IMR-90 (cell line): ENCODE measurements around the gene BRD1. TPM values are rescaled to one million over a fixed set of nuclear protein-coding genes. Genes with fewer than 3 reads are reported as not detected.

Source experiments
- ATAC-seq: fragments of 200-7000 bp; cut with Tn5 transposase; 2 replicates; pipeline ENCODE4 v1.9.1; 2020; ENCODE audit warnings: low read depth, mild to moderate bottlenecking, moderate library complexity
- BruUV-seq: library from RNA; stranded (reverse); fragments of 400-500 nt; replicated peaks from 2 replicates; lab custom pipeline; 2021; lab: Mats Ljungman, UMichigan
- CTCF ChIA-PET: fragments of 300-600 bp; formaldehyde crosslinking; extraction: SDS; loops from one replicate; lab custom pipeline; 2021; ENCODE audit warnings: antibody characterized with exemption; lab: Yijun Ruan, JAX
- POLR2A ChIA-PET: fragments of 300-600 bp; sonication (Branson Sonifier 250); formaldehyde crosslinking; loops from one replicate; lab custom pipeline; 2022; ENCODE audit warnings: antibody characterized with exemption; ENCODE audit not compliant: unreplicated experiment; lab: Charles Lee
- DNase-seq: peaks from one replicate; pipeline ENCODE4 v3.0.0; 2013
- H2AFZ ChIP-seq: replicated peaks from 2 replicates; pipeline ENCODE3; 2013; ENCODE audit warnings: low read length, mild to moderate bottlenecking; ENCODE audit not compliant: poor library complexity
- H2AK5ac ChIP-seq: 2 replicates; pipeline ENCODE4 v1.6.1; 2013; ENCODE audit warnings: low read depth, low read length, inconsistent platforms
- H2AK9ac ChIP-seq: replicated peaks from 2 replicates; pipeline ENCODE3; 2013; ENCODE audit warnings: mild to moderate bottlenecking, low read depth, low read length, moderate library complexity; ENCODE audit not compliant: poor library complexity
- H2BK120ac ChIP-seq: 2 replicates; pipeline ENCODE4 v1.6.1; 2013; ENCODE audit warnings: low read depth, low read length, inconsistent platforms
- H2BK15ac ChIP-seq: 3 replicates; pipeline ENCODE4 v1.6.1; 2013; ENCODE audit warnings: low read depth, low read length, inconsistent platforms
- H2BK20ac ChIP-seq: 2 replicates; pipeline ENCODE4 v1.6.1; 2013; ENCODE audit warnings: low read depth, mild to moderate bottlenecking, inconsistent platforms, low read length, moderate library complexity
- H2BK5ac ChIP-seq: 2 replicates; pipeline ENCODE4 v1.6.1; 2013; ENCODE audit warnings: mild to moderate bottlenecking, low read depth, low read length, inconsistent platforms; ENCODE audit not compliant: poor library complexity, severe bottlenecking
- H3K14ac ChIP-seq: replicated peaks from 2 replicates; pipeline ENCODE4 v1.6.1; 2013; ENCODE audit warnings: low read depth, low read length, inconsistent platforms
- H3K18ac ChIP-seq: 2 replicates; pipeline ENCODE4 v1.6.1; 2013; ENCODE audit warnings: low read depth, low read length, control low read depth
- H3K23ac ChIP-seq: 2 replicates; pipeline ENCODE4 v1.6.1; 2013; ENCODE audit warnings: low read depth, low read length, inconsistent platforms
- H3K27ac ChIP-seq: 2 replicates; pipeline ENCODE4 v1.5.1; 2013; ENCODE audit warnings: mild to moderate bottlenecking, control low read depth, low read length; ENCODE audit not compliant: insufficient read depth
- H3K27me3 ChIP-seq: 2 replicates; pipeline ENCODE4 v1.6.1; 2013; ENCODE audit warnings: low read length; ENCODE audit not compliant: control insufficient read depth, insufficient read depth
- H3K36me3 ChIP-seq: 2 replicates; pipeline ENCODE4 v1.6.1; 2013; ENCODE audit warnings: low read length, mixed read lengths; ENCODE audit not compliant: control insufficient read depth, insufficient read depth
- H3K4ac ChIP-seq: 2 replicates; pipeline ENCODE4 v1.6.1; 2013; ENCODE audit warnings: low read depth, low read length, inconsistent platforms
- H3K4me1 ChIP-seq: 2 replicates; pipeline ENCODE4 v1.6.1; 2013; ENCODE audit warnings: low read length, mixed read lengths; ENCODE audit not compliant: control insufficient read depth, insufficient read depth
- H3K4me2 ChIP-seq: 2 replicates; pipeline ENCODE4 v1.6.1; 2013; ENCODE audit warnings: low read depth, mild to moderate bottlenecking, control low read depth, low read length, moderate library complexity
- H3K4me3 ChIP-seq: 2 replicates; pipeline ENCODE4 v1.5.1; 2013; ENCODE audit warnings: low read depth, mild to moderate bottlenecking, control low read depth, low read length, moderate library complexity; ENCODE audit not compliant: insufficient read depth
- H3K56ac ChIP-seq: 2 replicates; pipeline ENCODE4 v1.6.1; 2013; ENCODE audit warnings: low read length, inconsistent platforms; ENCODE audit not compliant: insufficient read depth; ENCODE audit errors: extremely low read depth
- H3K79me1 ChIP-seq, 2 experiments: 2 replicates each; pipeline ENCODE4 v1.6.1; 2013; ENCODE audit warnings: low read length in 2 of 2, inconsistent platforms in 1 of 2, low read depth in 1 of 2
- H3K9ac ChIP-seq: 2 replicates; pipeline ENCODE4 v1.6.1; 2013; ENCODE audit warnings: low read depth, low read length, control low read depth
- H3K9me1 ChIP-seq: 2 replicates; pipeline ENCODE4 v1.6.1; 2013; ENCODE audit warnings: low read length, inconsistent platforms; ENCODE audit not compliant: insufficient read depth
- H3K9me3 ChIP-seq: 2 replicates; pipeline ENCODE4 v1.6.1; 2013; ENCODE audit warnings: low read length; ENCODE audit not compliant: control insufficient read depth, insufficient read depth
- H4K20me1 ChIP-seq: 2 replicates; pipeline ENCODE4 v1.6.1; 2013; ENCODE audit warnings: low read length, inconsistent platforms; ENCODE audit not compliant: insufficient read depth
- H4K5ac ChIP-seq: 2 replicates; pipeline ENCODE4 v1.6.1; 2013; ENCODE audit warnings: mild to moderate bottlenecking, low read depth, low read length, control low read depth
- H4K8ac ChIP-seq, 2 experiments: 2 replicates each; pipeline ENCODE4 v1.6.1; 2013; ENCODE audit warnings: low read depth in 2 of 2, low read length in 2 of 2, control low read depth in 1 of 2, inconsistent platforms in 1 of 2
- H4K91ac ChIP-seq: 2 replicates; pipeline ENCODE4 v1.6.1; 2013; ENCODE audit warnings: low read depth, low read length, inconsistent platforms; ENCODE audit not compliant: insufficient read depth
- CEBPB ChIP-seq: IDR thresholded peaks from 2 replicates; pipeline ENCODE4 v1.6.1; 2012; ENCODE audit warnings: low read depth, low read length, improper control_type of control experiment
- CHD1 ChIP-seq: IDR thresholded peaks from 2 replicates; pipeline ENCODE4 v1.6.1; 2012; ENCODE audit warnings: low read depth, low read length, improper control_type of control experiment
- ELK1 ChIP-seq: fragments of 150-350 bp; IDR thresholded peaks from 2 replicates; pipeline ENCODE4 v1.6.1; 2016; ENCODE audit warnings: low read depth, mild to moderate bottlenecking, low read length, moderate library complexity, borderline replicate concordance
- RAD21 ChIP-seq: IDR thresholded peaks from 2 replicates; pipeline ENCODE4 v1.6.1; 2012; ENCODE audit warnings: low read length, improper control_type of control experiment
- RCOR1 ChIP-seq: IDR thresholded peaks from 2 replicates; pipeline ENCODE4 v1.6.1; 2012; ENCODE audit warnings: mild to moderate bottlenecking, low read length, improper control_type of control experiment; ENCODE audit not compliant: insufficient replicate concordance
- SMC3 ChIP-seq: fragments of 150-350 bp; IDR thresholded peaks from 2 replicates; pipeline ENCODE4 v1.6.1; 2016; ENCODE audit warnings: low read depth, mild to moderate bottlenecking, antibody characterized with exemption, low read length, moderate library complexity
- WGBS, 2 experiments: methylation state at CpG; one replicate each; pipeline versions ENCODE4 v1.1.5 to v1.1.7; 2013; ENCODE audit warnings: missing lambda C conversion rate in 2 of 2; ENCODE audit not compliant: insufficient read length in 1 of 2; ENCODE audit errors: extremely low coverage in 2 of 2; 5-methylcytosine and 5-hydroxymethylcytosine counted together
- dilution Hi-C: fragments of 300-500 bp; cut with HindIII; formaldehyde crosslinking; loops from one replicate; pipeline ENCODE4 v1.14.3; 2018; ENCODE audit warnings: low sequenced_read_pairs; ENCODE audit not compliant: unreplicated experiment
- in situ Hi-C: fragments of 300-500 bp; cut with MboI; formaldehyde crosslinking; loops from 3 replicates; pipeline ENCODE4 v1.14.3; 2019; ENCODE audit warnings: low sequenced_read_pairs, inconsistent platforms, mixed read lengths
- intact Hi-C: fragments of 100-400 bp; cut with micrococcal nuclease; formaldehyde crosslinking; loops from 2 replicates; pipeline ENCODE4 v1.10.0; 2022
- polyA plus RNA-seq, 3 experiments: library from polyadenylated mRNA; depleted of rRNA; stranded (reverse); fragments of >200 nt; gene quantifications; 2 replicates each; pipeline ENCODE4 v1.2.3, GENCODE V29; 2012; ENCODE audit warnings: low replicate concordance in 1 of 3
- total RNA-seq: library from RNA; depleted of rRNA; stranded (reverse); fragments of >200 nt; gene quantifications from 2 replicates; pipeline ENCODE4 v1.2.3, GENCODE V29; 2012

BRD1 gene
- total and polyA plus RNA-seq, 2 of the 4 experiments (the other 2 are of a cell fraction) = 10.0 to 10.6 TPM

GRCh38 chr22:49774499-49775151 lies 53.0 kb downstream of the BRD1 start:
- Histone ChIP-seq H3K4me1 (peaks cover 1% of the 10 kb centered on the region; the same call in 1 of the 2 replicates), H2BK120ac (no peak overlapping the region), H3K18ac (no peak overlapping the region), H2BK20ac (no peak overlapping the region), H2BK5ac (no peak overlapping the region), H4K20me1 (peaks cover 33% of the 10 kb centered on the region), H2AFZ (no peak overlapping the region), H3K36me3 (peaks cover 58% of the 10 kb centered on the region), H3K9ac (no peak overlapping the region), H2BK15ac (no peak overlapping the region), H3K9me3 (no peaks in the 10 kb centered on the region), H3K4me3 (no peak overlapping the region), H3K56ac (no peak overlapping the region), H4K91ac (no peak overlapping the region), H3K27me3 (no peaks in the 10 kb centered on the region), H3K14ac (no peak overlapping the region), H4K8ac (no peak overlapping the region), H3K4ac (no peak overlapping the region), H3K4me2 (no peak overlapping the region), H4K5ac (no peak overlapping the region), H2AK9ac (no peak overlapping the region), H3K23ac (no peak overlapping the region), H3K27ac (no peak overlapping the region), H3K79me1 (peaks cover 0 to 24% of the 10 kb centered on the region in 2 experiments; a peak in 2 of 4 replicates), H2AK5ac (no peak overlapping the region), H3K9me1 (no peaks in the 10 kb centered on the region)
- 94% methylated on average over 11 of the region's 21 CpGs; no CpG with 5 or more reads in 1 of the 2 experiments for WGBS, 2 experiments
- DNase-seq = no peak
- ATAC-seq = no peak
- intact Hi-C loops (no loop called here), dilution Hi-C loops (no loop called here), in situ Hi-C loops (no loop called here)
- BruUV-seq = no TSS peak
- POLR2A ChIA-PET = no interaction called here
- CTCF ChIA-PET = no interaction called here
- TF ChIP-seq ELK1 (no peak), RAD21 (no peak), RCOR1 (no peak), SMC3 (no peak), CEBPB (no peak), CHD1 (no peak)
